ENCODE results near the gene NLRP4. TPM values are rescaled to one million over a fixed set of nuclear protein-coding genes. Genes with fewer than 3 reads are reported as not detected.

The NLRP4 gene
- total and polyA plus RNA-seq, 10 of the 15 experiments (the other 5 are each of a cell fraction or from before 2014, with no cell fraction given), result 0.07 to 9.6 (median 0.29) TPM; not detected in 6

DNA sequence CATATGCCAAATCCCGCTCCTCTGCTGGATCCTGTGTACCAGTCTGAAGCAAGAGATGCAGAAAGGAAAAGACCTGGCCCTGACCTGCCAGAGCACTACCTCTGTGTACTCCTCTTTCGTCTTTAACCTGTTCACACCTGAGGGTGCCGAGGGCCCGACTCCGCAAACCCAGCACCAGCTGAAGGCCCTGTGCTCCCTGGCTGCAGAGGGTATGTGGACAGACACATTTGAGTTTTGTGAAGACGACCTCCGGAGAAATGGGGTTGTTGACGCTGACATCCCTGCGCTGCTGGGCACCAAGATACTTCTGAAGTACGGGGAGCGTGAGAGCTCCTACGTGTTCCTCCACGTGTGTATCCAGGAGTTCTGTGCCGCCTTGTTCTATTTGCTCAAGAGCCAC, 22.1 kb downstream of the NLRP4 start (continued):
- TF ChIP-seq CEBPB (IDR thresholded peaks at IDR 0.05; ENCODE audit: borderline replicate concordance in 1 of 2, low read depth in 2 of 2, low read length in 2 of 2) (no peak), SREBF2 (IDR thresholded peaks at IDR 0.05; ENCODE audit: low read length) (no peak)

DNA sequence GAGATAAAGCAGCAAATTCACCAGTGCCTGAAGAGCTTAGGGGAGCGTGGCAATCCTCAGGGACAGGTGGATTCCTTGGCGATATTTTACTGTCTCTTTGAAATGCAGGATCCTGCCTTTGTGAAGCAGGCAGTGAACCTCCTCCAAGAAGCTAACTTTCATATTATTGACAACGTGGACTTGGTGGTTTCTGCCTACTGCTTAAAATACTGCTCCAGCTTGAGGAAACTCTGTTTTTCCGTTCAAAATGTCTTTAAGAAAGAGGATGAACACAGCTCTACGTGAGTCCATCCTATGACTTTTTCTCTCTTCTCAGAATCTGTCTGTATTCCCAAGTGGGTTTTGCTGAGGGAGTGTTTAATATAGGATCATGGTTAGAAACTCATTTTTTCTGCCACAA, 22.6 kb downstream of the NLRP4 start:
- Histone ChIP-seq H3K27ac (ENCODE audit: control insufficient read depth, insufficient read depth) (no peak overlapping the region), H3K79me2 (ENCODE audit: control insufficient read depth, insufficient read depth, low read length) (no peaks in the 10 kb centered on the region), H3K27me3 (replicated peaks in 1 of 2; ENCODE audit: control insufficient read depth in 2 of 2, insufficient read depth in 2 of 2, low read length in 1 of 2) (no peaks in the 10 kb centered on the region), H3K4me2 (ENCODE audit: control insufficient read depth, insufficient read depth) (no peak overlapping the region), H3K9ac (ENCODE audit: control insufficient read depth, insufficient read depth, low read length) (no peak overlapping the region), H3K9me3 (replicated peaks; ENCODE audit: control insufficient read depth, insufficient read depth, low read length) (peaks cover 6% of the 10 kb centered on the region; the same call in 2 of the 3 replicates), H3K4me1 (ENCODE audit: control insufficient read depth, insufficient read depth, low read length) (peaks cover 17% of the 10 kb centered on the region), H3K4me3 (no peak overlapping the region), H2AFZ (ENCODE audit: control insufficient read depth, low read depth, low read length) (no peak overlapping the region), H3K36me3 (ENCODE audit: control insufficient read depth in 2 of 2, insufficient read depth in 2 of 2, low read length in 1 of 2) (no peaks in the 10 kb centered on the region), H4K20me1 (ENCODE audit: control insufficient read depth, insufficient read depth) (no peaks in the 10 kb centered on the region)
- 0% methylated on average over 5 of the region's 5 CpGs for WGBS (ENCODE audit: insufficient coverage, insufficient replicate concordance, low lambda C conversion rate, missing lambda C conversion rate)
- no peak for FAIRE-seq
- POLR2A ChIA-PET, result no interaction called here
- BruUV-seq (replicated peaks), result no TSS peak
- DNase-seq (ENCODE audit: low read depth, low spot score), result no peak
- in situ Hi-C loops (cut with MboI), result no loop called here
- ATAC-seq, result no peak
- intact Hi-C loops (cut with micrococcal nuclease; ENCODE audit: unreplicated experiment), result no loop called here
- RAD21 ChIA-PET (ENCODE audit: unreplicated experiment), result no interaction called here
- TF ChIP-seq, protein P1, sequence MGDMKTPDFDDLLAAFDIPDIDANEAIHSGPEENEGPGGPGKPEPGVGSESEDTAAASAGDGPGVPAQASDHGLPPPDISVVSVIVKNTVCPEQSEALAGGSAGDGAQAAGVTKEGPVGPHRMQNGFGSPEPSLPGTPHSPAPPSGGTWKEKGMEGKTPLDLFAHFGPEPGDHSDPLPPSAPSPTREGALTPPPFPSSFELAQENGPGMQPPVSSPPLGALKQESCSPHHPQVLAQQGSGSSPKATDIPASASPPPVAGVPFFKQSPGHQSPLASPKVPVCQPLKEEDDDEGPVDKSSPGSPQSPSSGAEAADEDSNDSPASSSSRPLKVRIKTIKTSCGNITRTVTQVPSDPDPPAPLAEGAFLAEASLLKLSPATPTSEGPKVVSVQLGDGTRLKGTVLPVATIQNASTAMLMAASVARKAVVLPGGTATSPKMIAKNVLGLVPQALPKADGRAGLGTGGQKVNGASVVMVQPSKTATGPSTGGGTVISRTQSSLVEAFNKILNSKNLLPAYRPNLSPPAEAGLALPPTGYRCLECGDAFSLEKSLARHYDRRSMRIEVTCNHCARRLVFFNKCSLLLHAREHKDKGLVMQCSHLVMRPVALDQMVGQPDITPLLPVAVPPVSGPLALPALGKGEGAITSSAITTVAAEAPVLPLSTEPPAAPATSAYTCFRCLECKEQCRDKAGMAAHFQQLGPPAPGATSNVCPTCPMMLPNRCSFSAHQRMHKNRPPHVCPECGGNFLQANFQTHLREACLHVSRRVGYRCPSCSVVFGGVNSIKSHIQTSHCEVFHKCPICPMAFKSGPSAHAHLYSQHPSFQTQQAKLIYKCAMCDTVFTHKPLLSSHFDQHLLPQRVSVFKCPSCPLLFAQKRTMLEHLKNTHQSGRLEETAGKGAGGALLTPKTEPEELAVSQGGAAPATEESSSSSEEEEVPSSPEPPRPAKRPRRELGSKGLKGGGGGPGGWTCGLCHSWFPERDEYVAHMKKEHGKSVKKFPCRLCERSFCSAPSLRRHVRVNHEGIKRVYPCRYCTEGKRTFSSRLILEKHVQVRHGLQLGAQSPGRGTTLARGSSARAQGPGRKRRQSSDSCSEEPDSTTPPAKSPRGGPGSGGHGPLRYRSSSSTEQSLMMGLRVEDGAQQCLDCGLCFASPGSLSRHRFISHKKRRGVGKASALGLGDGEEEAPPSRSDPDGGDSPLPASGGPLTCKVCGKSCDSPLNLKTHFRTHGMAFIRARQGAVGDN (IDR thresholded peaks at IDR 0.05), result no peak
- TF ChIP-seq PAX8 (IDR thresholded peaks at IDR 0.05) (no peak), SUZ12 (IDR thresholded peaks at IDR 0.05; ENCODE audit: unreplicated experiment) (no peak)
- TF ChIP-seq, protein P2, sequence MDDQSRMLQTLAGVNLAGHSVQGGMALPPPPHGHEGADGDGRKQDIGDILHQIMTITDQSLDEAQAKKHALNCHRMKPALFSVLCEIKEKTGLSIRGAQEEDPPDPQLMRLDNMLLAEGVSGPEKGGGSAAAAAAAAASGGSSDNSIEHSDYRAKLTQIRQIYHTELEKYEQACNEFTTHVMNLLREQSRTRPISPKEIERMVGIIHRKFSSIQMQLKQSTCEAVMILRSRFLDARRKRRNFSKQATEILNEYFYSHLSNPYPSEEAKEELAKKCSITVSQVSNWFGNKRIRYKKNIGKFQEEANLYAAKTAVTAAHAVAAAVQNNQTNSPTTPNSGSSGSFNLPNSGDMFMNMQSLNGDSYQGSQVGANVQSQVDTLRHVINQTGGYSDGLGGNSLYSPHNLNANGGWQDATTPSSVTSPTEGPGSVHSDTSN (IDR thresholded peaks at IDR 0.05; ENCODE audit: insufficient replicate concordance, low read depth, low read length), result no peak
- SMC1A ChIA-PET (ENCODE audit: uncharacterized antibody, unreplicated experiment), result no interaction called here
- CTCF ChIA-PET, result no interaction called here

Measured in GM12878 (cell line).